ENCODE results near the gene GPRC5A.
A peak's percentile ranks its signal among the peaks of the same experiment; 100 is the strongest.

The GPRC5A gene

DNA sequence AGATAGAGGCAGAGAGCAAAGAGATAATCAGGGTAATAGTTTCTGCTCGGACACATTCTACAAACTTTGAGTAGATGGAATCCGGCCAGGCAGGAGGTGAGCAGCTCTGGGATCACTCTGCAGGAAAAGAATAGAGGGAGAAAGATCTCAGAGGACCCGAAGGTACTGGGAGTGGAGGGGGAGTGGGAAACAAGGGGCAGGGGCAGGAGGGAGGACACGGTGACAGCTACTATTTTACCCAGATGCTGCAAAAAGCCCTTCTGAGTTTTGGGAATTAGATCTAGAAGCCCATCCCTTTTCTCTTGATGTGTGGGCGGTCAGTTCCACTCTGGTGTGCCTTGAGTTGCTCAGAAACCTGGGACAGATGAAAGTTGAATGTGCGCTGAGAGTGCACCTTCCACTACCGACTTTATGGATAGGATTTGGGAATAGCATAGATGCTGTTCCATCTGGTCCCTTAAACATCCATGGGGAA, 556 bp downstream of the GPRC5A start:
- H3K4me1 ChIP-seq (ENCODE audit: control insufficient read depth, insufficient read depth, low read length) = peaks cover 9% of the 10 kb centered on the region
- peak; percentile 29; the same call in 1 of the 2 replicates for TF ChIP-seq FEZF1 (tag by site-specific recombination; IDR thresholded peaks at IDR 0.05)
- no peak for TF ChIP-seq ZNF394 (tag by site-specific recombination; IDR thresholded peaks at IDR 0.05; ENCODE audit: borderline replicate concordance)
- TF ChIP-seq, protein P1, sequence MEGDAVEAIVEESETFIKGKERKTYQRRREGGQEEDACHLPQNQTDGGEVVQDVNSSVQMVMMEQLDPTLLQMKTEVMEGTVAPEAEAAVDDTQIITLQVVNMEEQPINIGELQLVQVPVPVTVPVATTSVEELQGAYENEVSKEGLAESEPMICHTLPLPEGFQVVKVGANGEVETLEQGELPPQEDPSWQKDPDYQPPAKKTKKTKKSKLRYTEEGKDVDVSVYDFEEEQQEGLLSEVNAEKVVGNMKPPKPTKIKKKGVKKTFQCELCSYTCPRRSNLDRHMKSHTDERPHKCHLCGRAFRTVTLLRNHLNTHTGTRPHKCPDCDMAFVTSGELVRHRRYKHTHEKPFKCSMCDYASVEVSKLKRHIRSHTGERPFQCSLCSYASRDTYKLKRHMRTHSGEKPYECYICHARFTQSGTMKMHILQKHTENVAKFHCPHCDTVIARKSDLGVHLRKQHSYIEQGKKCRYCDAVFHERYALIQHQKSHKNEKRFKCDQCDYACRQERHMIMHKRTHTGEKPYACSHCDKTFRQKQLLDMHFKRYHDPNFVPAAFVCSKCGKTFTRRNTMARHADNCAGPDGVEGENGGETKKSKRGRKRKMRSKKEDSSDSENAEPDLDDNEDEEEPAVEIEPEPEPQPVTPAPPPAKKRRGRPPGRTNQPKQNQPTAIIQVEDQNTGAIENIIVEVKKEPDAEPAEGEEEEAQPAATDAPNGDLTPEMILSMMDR (tag by site-specific recombination; IDR thresholded peaks at IDR 0.05) = no peak
- TF ChIP-seq ZNF19 (tag by site-specific recombination; IDR thresholded peaks at IDR 0.05; ENCODE audit: low read depth) = no peak
- no peak for TF ChIP-seq ZNF138 (tag by site-specific recombination; IDR thresholded peaks at IDR 0.05; ENCODE audit: borderline replicate concordance)
- no peak for TF ChIP-seq SALL2 (tag by site-specific recombination; IDR thresholded peaks at IDR 0.05; ENCODE audit: borderline replicate concordance)
- TF ChIP-seq ZBTB21 (tag by site-specific recombination; IDR thresholded peaks at IDR 0.05) = no peak
- TF ChIP-seq ZNF37A (tag by site-specific recombination; IDR thresholded peaks at IDR 0.05) = no peak
- no peak for TF ChIP-seq ZNF558 (tag by site-specific recombination; IDR thresholded peaks at IDR 0.05)
- no peak for TF ChIP-seq ZNF488 (tag by site-specific recombination; IDR thresholded peaks at IDR 0.05)
- no peak for TF ChIP-seq ZNF660 (tag by site-specific recombination; IDR thresholded peaks at IDR 0.05)
- TF ChIP-seq, protein P2, sequence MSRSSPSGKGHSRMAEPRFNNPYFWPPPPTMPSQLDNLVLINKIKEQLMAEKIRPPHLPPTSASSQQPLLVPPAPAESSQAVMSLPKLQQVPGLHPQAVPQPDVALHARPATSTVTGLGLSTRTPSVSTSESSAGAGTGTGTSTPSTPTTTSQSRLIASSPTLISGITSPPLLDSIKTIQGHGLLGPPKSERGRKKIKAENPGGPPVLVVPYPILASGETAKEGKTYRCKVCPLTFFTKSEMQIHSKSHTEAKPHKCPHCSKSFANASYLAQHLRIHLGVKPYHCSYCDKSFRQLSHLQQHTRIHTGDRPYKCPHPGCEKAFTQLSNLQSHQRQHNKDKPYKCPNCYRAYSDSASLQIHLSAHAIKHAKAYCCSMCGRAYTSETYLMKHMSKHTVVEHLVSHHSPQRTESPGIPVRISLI (tag by site-specific recombination; IDR thresholded peaks at IDR 0.05) = no peak
- no peak for TF ChIP-seq ZNF654 (tag by site-specific recombination; IDR thresholded peaks at IDR 0.05; ENCODE audit: low read depth)
- no peak for TF ChIP-seq ZNF830 (tag by site-specific recombination; IDR thresholded peaks at IDR 0.05; ENCODE audit: low read depth)
- TF ChIP-seq ZNF341 (tag by site-specific recombination; IDR thresholded peaks at IDR 0.05; ENCODE audit: low read depth) = peak; percentile 83
- no peak for TF ChIP-seq ZNF10 (tag by site-specific recombination; IDR thresholded peaks at IDR 0.05)
- TF ChIP-seq MZF1 (tag by site-specific recombination; IDR thresholded peaks at IDR 0.05; ENCODE audit: borderline replicate concordance) = no peak
- TF ChIP-seq, protein P3, sequence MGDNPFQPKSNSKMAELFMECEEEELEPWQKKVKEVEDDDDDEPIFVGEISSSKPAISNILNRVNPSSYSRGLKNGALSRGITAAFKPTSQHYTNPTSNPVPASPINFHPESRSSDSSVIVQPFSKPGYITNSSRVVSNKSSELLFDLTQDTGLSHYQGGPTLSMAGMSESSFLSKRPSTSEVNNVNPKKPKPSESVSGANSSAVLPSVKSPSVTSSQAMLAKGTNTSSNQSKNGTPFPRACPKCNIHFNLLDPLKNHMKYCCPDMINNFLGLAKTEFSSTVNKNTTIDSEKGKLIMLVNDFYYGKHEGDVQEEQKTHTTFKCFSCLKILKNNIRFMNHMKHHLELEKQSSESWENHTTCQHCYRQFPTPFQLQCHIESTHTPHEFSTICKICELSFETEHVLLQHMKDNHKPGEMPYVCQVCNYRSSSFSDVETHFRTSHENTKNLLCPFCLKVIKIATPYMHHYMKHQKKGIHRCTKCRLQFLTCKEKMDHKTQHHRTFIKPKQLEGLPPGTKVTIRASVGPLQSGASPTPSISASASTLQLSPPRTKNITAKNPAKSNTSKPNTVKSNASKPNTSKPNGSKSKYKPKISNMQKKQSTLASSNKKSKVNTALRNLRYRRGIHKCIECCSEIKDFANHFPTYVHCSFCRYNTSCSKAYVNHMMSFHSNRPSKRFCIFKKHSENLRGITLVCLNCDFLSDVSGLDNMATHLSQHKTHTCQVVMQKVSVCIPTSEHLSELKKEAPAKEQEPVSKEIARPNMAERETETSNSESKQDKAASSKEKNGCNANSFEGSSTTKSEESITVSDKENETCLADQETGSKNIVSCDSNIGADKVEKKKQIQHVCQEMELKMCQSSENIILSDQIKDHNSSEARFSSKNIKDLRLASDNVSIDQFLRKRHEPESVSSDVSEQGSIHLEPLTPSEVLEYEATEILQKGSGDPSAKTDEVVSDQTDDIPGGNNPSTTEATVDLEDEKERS (tag by site-specific recombination; IDR thresholded peaks at IDR 0.05) = no peak
- no peak for TF ChIP-seq ZNF843 (tag by site-specific recombination; IDR thresholded peaks at IDR 0.05)
- 0 out of 2 replicates have a peak, but pooled peaks have one; percentile 9 for TF ChIP-seq ZNF600 (tag by site-specific recombination; IDR thresholded peaks at IDR 0.05)
- TF ChIP-seq BCL6B (tag by site-specific recombination; IDR thresholded peaks at IDR 0.05) = no peak
- TF ChIP-seq SCRT2 (tag by site-specific recombination; IDR thresholded peaks at IDR 0.05) = no peak
- no peak for TF ChIP-seq ZNF175 (tag by site-specific recombination; IDR thresholded peaks at IDR 0.05)
- no peak for TF ChIP-seq ZNF112 (tag by site-specific recombination; IDR thresholded peaks at IDR 0.05)
- no peak for TF ChIP-seq ZNF626 (tag by site-specific recombination; IDR thresholded peaks at IDR 0.05)
- no peak for TF ChIP-seq ZNF16 (tag by site-specific recombination; IDR thresholded peaks at IDR 0.05; ENCODE audit: low read depth)
- no peak for TF ChIP-seq ZNF23 (tag by site-specific recombination; IDR thresholded peaks at IDR 0.05; ENCODE audit: borderline replicate concordance)
- no peak for TF ChIP-seq TRIM28 (IDR thresholded peaks at IDR 0.05; ENCODE audit: borderline replicate concordance, low read length)
- TF ChIP-seq REPIN1 (tag by site-specific recombination; IDR thresholded peaks at IDR 0.05; ENCODE audit: low read depth) = no peak
- TF ChIP-seq TCF7L2 (IDR thresholded peaks at IDR 0.05; ENCODE audit: borderline replicate concordance, low read depth, low read length) = no peak
- TF ChIP-seq ZNF560 (tag by site-specific recombination; IDR thresholded peaks at IDR 0.05; ENCODE audit: borderline replicate concordance) = no peak
- TF ChIP-seq ZFHX2 (tag by site-specific recombination; conservative IDR thresholded peaks at IDR 0.05) = no peak; the same call in 1 of the 2 replicates

More for the DNA sequence above, 556 bp downstream of the GPRC5A start:
- Histone ChIP-seq H3K27ac (ENCODE audit: extremely low read depth, low read depth, low read length) (peak overlapping the region; percentile 100), H3K36me3 (ENCODE audit: control insufficient read depth in 2 of 2, insufficient read depth in 1 of 2, low read length in 2 of 2) (no peaks in the 10 kb centered on the region), H3K4me3 (ENCODE audit: low read depth, low read length) (peak overlapping the region; percentile 59), H3K9me3 (ENCODE audit: control insufficient read depth, insufficient read depth, low read depth, low read length) (no peaks in the 10 kb centered on the region)
- ChIA-PET CTCF (interaction anchor here (0.6 to 4.3 kb wide), 12 partner anchors 11 to 320 kb away, joined by 3 to 44 read pairs (median 5); partner anchors contain the start of gene DDX47), POLR2A (interaction anchor here (0.6 to 3.3 kb wide), 37 partner anchors 9 to 531 kb away, joined by 3 to 24 read pairs (median 5); partner anchors contain the start of gene DDX47)

Data from HEK293 (cell line).